SKM-1 (cell line): Measurements from ENCODE around the gene PRR5.
"Not testable (repeated sequence)": the region's sequence is repeated elsewhere in the genome, so short reads cannot be mapped to it uniquely, and the experiment has no call there.

Experiments used
- DNase-seq: peaks from one replicate; lab custom pipeline; 2025; ENCODE audit not compliant: unreplicated experiment; lab: John Stamatoyannopoulos, UW

Gene PRR5

GRCh38 chr22:44672632-44673031 is 29.4 kb upstream of the PRR5 start:
- DNase-seq = no peak

DNA sequence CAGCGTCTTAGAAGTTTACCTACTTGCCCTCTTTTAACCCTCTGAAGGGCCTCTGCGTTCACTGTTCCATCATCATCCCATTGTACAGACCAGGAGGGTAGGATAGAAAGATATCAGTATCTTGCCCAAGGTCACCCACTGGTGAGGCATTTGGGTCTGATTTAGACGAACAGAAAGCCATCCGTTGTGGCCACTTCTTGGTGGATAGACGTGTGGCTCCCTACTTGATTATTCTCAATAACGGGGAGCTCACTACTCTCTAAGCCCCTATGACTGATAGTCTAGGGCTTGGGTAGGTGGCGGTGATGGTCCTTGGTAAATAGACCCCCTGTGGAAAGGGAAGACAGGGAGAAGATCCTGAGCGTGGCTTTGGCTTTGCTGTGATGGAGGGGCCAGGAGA is 28.6 kb upstream of the PRR5 start:
- DNase-seq = no peak

GRCh38 chr22:44676066-44676440 is 26.0 kb upstream of the PRR5 start:
- DNase-seq = not testable (repeated sequence)

- no peak for DNase-seq
Observed at GRCh38 chr22:44676441-44677352, 25.3 kb upstream of the PRR5 start.

GRCh38 chr22:44677353-44677840 is 24.6 kb upstream of the PRR5 start:
- no peak for DNase-seq

- no peak for DNase-seq
Observed at GRCh38 chr22:44677871-44678555, 24.0 kb upstream of the PRR5 start.

DNA sequence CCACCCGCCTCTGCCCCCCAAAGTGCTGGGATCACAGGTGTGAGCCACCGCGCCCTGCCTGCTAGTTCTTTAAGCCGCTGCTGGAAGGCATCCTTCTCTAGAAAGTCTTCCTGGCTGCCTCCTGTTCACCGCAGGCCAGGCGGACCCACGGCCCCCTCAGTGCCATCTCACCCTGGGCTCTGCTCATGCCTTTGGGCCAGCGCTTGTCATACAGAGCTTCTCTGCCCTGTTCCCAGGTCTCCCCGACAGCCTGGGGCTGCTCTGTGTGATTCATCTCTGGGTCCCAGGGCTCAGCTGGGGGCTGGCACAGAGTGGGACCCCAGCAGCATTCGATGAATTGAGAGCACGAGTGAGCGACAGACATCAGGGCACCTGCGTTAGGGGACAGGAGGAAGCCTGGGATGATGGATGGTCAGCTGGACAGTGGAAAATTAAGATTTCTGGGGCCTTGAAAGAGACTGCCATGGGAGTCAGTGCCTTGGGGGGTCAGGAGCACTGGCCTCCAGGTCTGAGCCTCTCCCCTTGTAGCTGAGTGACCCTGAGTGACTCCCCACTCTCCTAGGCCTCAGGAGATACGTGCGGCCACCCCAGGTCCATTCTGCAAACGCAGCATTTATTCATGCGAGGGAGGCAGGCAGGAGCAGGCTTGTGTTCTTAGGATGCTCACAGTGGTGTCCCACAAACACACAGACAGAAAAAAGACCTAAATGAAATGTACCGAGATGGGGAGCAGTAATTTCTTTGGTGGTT is 23.3 kb upstream of the PRR5 start:
- no peak for DNase-seq

GRCh38 chr22:44679306-44679647 is 22.7 kb upstream of the PRR5 start:
- DNase-seq = not testable (repeated sequence)

GRCh38 chr22:44680058-44680457 is 21.9 kb upstream of the PRR5 start:
- no peak for DNase-seq

GRCh38 chr22:44680481-44680894 is 21.5 kb upstream of the PRR5 start:
- DNase-seq = no peak

GRCh38 chr22:44682556-44683168 is 19.3 kb upstream of the PRR5 start:
- DNase-seq = no peak

DNA sequence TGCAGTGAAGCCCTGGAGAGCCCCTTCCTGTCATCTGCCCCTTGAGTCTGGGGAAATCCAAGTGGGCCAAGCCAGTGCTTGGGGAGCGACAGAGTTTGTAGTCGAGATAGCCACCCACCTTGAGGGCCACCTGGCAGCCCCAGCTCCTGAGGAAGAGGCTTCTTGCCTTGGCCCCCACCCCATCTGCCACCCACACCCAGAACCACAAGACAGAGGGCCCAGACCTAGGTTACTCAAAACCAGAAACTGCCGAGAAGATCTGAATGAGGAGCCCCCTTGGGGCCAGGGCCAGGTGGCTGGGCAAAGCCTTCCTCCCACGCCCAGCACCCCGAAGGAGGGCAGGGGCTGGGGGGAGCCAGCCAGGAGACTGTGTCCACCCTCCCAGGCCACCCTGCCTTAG is 18.8 kb upstream of the PRR5 start:
- no peak for DNase-seq

DNA sequence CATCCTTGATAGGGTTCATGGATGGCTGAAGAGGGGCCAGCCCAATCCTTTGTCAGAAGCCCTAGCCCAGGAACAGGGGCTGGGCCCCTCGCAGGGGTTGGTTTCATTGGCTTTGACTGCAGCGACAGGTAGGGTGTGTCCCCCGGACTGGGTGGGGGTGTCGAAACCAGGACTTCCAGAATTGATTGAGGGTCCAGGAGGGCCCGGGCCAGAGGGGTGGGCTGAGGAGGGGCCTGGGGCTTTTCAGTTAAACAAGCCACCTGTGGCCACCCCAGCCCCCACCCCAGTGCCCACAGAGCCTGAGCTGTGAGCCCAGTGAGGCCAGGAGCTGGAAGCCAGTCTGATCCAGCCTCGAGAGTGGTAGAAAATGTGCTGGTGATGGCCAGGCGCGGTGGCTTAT is 18.1 kb upstream of the PRR5 start:
- DNase-seq = no peak

DNA sequence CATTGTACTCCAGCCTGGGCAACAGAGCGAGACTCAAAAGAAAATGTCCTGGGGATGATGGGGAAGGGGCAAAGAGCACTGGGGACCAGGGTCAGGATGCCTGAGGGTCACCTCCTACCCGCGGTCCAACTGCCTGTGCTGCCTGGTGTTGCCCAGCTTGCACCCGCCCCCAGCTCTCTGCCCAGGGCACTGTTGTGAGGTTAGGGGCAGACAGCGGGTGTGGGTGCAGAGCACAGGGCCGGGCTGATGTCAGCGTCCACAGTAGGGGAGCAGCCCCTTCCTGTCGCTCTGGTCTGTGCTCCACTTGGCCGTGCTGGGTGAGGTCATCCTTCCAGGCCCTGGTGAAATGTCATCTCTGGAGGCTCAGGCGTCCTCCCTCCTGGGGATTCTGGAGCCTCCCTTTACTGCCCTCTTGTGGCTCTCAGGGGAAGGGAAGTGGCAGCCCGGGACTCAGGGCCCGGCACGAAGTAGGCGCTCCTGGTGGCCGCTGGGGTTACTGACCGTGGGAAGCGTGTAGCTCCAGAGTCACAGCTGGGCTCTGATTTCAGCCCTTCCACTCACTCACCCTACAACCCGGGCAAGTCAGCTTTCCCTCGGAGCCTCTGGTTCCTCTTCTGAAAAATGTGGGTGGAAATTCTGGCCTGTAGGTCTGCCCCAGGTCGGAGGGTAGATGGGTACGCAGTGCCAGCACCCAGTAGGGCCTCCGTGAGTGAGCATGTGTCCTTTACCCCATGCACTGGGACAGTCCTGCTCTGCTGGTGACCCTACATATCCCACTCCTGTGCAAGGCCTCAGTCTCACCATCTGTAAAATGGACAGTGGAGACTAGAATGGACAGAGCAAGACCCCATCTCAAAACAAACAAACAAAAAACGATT is 17.3 kb upstream of the PRR5 start:
- peak; percentile 89 for DNase-seq

DNA sequence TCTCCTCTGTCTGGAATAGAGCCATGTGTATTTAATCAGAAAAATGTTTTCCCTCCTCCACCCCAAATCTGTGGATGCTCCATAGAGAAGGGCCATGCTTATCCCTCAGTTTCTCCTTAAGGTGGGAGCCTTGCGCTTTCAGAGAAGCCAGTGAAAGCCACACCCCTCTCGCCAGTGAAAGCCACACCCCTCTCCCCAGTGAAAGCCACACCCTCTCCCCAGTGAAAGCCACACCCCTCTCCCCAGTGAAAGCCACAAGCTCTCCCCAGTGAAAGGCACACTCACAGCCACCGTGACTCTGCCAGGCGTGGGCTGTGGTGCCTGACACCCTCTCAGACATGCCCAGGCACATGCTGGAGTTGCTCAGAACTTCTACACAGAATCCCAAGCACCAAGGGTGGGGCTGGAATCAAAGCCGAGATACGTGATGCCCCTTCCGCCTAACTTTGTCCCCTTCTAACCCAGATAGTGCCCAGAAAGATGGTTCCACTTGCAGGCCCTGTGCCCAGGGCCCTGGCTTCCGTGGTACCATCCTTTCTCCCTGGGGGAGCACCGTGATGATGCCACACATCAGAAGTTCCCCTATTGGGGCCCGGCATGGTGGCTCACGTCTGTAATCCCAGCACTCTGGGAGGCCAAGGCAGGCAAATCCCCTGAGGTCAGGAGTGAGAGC is 16.5 kb upstream of the PRR5 start:
- DNase-seq = no peak

DNA sequence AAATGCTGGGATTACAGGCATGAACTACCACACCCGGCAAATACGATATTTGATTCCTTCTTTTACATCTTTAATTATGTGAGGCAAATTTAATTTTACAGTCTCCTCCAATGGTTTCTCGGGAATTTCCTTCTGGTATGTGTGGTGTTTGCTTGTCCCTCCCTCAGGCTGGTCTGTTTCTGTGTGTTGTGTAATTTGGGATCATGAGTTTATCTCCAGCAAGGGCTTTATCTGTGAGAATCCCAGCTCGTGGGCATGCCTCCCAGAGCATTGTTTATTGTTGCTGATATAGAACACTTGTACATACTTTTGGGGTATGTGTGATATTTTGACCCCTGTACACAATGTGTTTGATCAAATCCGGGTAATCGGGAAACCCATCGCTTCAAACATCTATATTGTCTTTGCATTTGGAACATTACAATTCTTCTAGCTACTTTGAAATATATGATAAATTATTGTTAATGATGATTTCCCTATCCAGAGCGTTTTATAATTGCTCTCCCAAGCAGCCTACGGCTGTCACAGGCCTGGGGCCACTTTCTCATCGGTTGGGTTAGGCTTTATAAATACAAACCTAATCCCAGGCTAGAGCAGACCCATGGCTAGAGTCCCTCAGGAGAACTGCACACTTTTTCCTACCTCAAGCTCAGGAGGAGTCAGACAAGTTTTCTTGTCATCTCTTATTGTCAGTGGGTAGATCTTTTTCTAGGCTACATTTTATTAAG is 15.0 kb upstream of the PRR5 start:
- no peak for DNase-seq

DNA sequence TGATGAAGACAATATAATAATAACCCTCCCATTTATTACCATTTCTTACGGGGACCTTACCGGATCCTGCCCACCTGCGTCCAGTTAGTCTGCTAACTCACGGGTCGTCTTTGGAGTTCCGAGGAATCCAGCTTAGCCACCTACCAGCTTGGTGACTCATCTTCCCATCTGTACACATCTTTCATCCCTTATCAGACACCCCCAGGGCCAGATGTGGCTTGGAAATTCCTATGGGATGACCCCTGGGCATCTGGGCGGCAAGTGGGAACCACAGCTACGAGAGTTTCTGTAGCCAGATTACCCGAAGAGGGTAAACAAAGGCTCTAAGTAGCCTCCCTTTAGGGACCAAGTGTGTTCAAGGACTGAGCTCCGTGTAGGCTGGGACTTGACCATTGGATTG is 12.8 kb upstream of the PRR5 start:
- DNase-seq = no peak

- no peak for DNase-seq
Observed at GRCh38 chr22:44689915-44690524, 12.0 kb upstream of the PRR5 start.
